NCI-H128 (cell line): ENCODE results near the gene DACH2.

Experiments
- DNase-seq: peaks from one replicate; lab custom pipeline; 2025; ENCODE audit not compliant: unreplicated experiment; lab: John Stamatoyannopoulos, UW

DACH2 gene

DNA sequence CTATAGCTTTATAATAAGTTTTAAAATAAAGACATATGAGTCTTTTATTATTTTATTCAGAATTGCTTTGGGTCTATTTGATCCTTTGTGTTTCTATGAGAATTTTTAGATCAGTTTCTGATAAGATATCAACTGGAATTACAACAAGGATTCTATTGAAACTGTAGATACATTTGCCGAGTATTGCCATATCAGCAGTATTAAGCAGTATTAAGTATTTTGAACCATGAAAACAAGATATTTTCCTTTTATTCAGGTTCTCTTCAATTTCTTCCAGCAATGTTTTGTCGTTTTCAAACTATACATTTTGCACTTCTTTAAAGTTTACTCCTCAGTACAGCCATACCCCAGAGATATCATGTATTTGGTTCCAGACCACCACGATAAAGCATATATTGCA lies 598.8 kb downstream of the DACH2 start:
- no peak for DNase-seq

DNA sequence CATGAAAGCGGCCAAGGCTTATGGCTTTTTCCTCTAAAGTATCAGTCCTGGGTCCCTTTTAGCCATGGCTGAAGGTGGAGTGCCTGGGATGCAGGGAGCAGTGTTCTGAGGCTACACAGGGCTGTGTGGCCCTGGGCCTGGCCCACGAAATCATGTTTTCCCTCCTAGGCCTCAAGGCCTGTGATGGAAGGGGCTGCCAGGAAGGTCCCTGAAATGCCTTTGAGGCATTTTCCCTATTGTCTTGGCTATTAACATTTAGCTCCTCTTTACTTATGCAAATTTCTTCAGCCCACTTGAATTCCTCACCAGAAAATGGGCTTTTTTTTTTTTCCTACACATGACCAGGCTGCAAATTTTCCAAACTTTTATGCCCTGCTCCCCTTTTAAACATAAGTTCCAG lies 657.0 kb downstream of the DACH2 start:
- DNase-seq, result no peak

DNA sequence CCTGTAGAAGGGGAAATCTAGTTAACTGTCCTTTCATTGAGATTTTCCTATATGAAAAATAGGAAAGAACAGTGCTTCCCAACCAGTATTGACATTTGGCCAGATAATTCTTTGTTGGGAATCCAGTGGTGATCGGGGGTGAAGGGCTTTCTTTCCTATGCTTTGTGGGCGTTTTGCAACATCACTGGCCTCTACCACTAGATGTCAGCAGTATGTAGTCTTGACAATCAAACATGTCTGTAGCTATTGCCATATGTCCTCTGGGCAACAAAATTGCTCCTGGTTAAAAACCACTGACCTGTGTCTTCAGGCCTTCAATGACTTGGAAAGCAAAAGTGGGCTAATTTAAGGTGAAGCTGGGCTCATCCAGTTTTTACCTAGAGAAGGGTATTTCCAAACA lies 658.5 kb downstream of the DACH2 start:
- DNase-seq, result no peak

DNA sequence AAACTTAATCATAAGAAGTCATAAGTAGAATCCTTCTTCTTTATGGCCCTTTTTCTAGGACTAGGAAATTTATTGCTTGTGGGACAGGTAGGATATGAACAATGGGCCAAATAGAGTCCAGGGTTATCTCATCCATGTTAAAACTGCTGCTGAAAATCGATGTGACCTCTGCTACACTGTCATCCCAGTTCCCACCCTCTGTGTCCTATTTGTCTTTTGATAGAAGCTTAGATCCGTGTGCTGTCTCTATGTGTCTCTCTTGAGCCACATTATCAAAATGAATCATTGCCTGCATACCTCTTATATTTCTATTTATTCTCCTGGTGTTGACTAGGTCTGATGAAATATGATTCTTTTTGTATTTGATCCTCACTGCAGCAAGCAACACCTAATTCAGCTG lies 661.4 kb downstream of the DACH2 start:
- DNase-seq, result no peak

DNA sequence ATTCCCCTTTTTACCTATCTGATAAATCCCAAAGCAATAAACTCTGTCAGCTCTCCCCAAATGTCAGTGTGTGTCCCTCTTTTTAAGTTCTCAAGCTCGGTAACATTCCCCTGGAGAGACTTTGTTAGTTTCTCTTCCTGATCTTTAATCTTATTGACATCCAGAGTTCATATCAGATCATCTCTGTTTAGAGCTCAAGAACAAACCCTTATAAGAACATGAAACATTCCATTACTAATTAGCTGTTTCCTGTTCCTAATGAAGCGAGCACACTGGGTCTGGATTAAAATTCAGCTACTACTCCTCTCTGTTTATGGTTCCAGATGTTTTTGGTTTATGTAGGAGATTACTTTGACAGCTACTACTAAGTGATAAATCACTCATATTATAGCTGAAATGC lies 681.5 kb downstream of the DACH2 start:
- no peak for DNase-seq

DNA sequence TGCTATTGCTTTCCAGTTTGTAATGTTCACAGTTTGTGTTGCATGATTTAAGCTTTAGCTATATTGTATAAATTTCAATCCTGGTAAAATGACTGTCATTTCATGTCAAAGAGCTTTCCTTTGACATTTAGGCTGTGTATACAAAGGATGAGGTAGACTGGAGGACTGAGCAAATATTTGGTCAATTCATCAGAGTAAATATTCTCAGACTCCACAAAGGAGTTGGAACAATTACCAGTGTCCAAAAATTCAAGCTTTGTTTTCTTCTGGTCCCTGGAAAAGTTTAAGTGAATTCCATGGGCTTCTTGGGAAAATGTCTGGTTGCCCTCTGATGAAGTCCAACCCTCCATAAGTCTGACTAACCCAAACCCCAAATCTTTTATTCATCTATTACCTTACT lies 682.4 kb downstream of the DACH2 start:
- no peak for DNase-seq

DNA sequence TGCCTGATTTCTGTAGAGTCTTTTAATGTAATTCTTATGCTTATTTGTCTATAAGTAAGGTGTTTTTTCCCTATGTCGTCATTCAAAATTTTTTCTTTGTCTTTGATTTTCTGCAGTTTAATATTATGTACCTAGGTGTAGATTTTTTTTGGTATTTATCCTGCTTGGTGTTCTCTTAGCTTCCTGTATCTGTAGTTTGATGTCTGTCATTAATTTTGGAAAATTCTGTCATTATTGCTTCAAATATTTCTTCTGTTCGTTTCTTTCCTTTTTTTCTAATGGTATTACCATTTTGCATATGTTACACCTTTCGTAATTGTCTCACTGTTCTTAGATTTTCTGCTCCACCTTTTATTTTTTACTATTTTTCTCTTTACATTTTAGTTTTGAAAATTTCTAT lies 696.9 kb downstream of the DACH2 start:
- DNase-seq, result no peak
